Upper lobe of left lung (tissue), 4 donors: ENCODE measurements around the gene ZFR.

Experiments used
- CTCF ChIP-seq, 6 experiments: fragments of 450-650 bp in 4 of 6; fragments of 200-600 bp in 2 of 6; sonication (generic) in 2 of 6; IDR thresholded peaks; one replicate each; pipeline ENCODE4 v1.5.1; 2016 to 2019; ENCODE audit warnings: antibody characterized with exemption in 6 of 6
- POLR2AphosphoS5 ChIP-seq, 2 donors: sonication (generic); formaldehyde crosslinking; IDR thresholded peaks; one replicate each; pipeline ENCODE4 v1.5.1; 2017; ENCODE audit warnings: antibody characterized with exemption in 2 of 2

- TF ChIP-seq POLR2AphosphoS5 (IDR thresholded peaks at IDR 0.05) (no peak), CTCF (IDR thresholded peaks at IDR 0.05) (no peak)
Observed at GRCh38 chr5:32400401-32400800, 44.1 kb downstream of the ZFR start.
